ENCODE measurements around the gene RABGAP1L.

DNA sequence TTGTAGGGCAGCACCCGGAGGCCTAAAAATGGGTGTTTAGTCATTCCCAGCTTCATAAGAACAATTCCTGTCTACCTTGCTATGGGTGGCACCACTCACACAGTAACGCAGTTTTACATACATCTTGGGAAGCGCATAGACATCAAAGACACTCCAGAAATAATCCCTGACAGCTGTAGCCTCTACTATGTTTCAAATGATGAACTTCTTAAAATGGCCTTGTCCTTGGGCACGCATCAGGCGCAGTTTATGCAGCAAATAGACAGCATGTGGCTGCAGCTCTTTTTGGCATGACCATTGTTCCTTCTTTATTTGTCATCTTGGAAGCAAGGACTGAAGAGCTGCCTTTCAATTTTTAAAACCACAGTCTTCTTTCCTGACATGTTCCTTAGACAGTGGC, 762.8 kb downstream of the RABGAP1L start:
- TF ChIP-seq CTCF (IDR thresholded peaks at IDR 0.05) (no peak), POLR2A (IDR thresholded peaks at IDR 0.05) (no peak)

Measured in right lobe of liver (tissue), 4 donors.